ENCODE data around the gene FNBP1L. TPM values are rescaled to one million over a fixed set of nuclear protein-coding genes. Genes with fewer than 3 reads are reported as not detected.

Gene FNBP1L
- total and polyA plus RNA-seq, 2 donors from 2014 or later: 32.7 to 57.3 TPM

- intact Hi-C loops (cut with DNase I): no loop called here
- FAIRE-seq: no peak
These were observed 146.1 kb downstream of the FNBP1L start for GRCh38 chr1:93593854-93594602.

GRCh38 chr1:93594603-93594880 lies 146.6 kb downstream of the FNBP1L start:
- intact Hi-C loops (cut with DNase I): no loop called here
- peak overlapping the region; percentile 97 to 99 for H3K27ac ChIP-seq (ENCODE audit: low read depth in 2 of 2, low read length in 2 of 2)

More at GRCh38 chr1:93593854-93594602, 146.1 kb downstream of the FNBP1L start:
- no peak for TF ChIP-seq CTCF (IDR thresholded peaks at IDR 0.05; ENCODE audit: borderline replicate concordance, extremely low read depth, insufficient read depth)
- no peak for DNase-seq
- peak overlapping the region in 1 of 3 donors; percentile 4 for H3K9ac ChIP-seq (ENCODE audit: low read length in 3 of 3)
- no peaks in the 10 kb centered on the region for H3K27me3 ChIP-seq (ENCODE audit: control insufficient read depth, insufficient read depth, low read length)
- H3K36me3 ChIP-seq (ENCODE audit: control insufficient read depth in 2 of 3, insufficient read depth in 3 of 3, low read length in 3 of 3): peaks cover 0 to 2% (median under 1%) of the 10 kb centered on the region in 3 donors
- peak overlapping the region; percentile 97 to 99 for H3K27ac ChIP-seq (ENCODE audit: low read depth in 2 of 2, low read length in 2 of 2)
- peaks cover 10 to 73% (median 55%) of the 10 kb centered on the region in 3 donors for H3K4me1 ChIP-seq (ENCODE audit: control insufficient read depth in 2 of 3, insufficient read depth in 2 of 3, low read depth in 1 of 3, low read length in 3 of 3)
- peak overlapping the region in 1 of 3 donors; percentile 4 for H3K4me3 ChIP-seq (ENCODE audit: low read length in 3 of 3)
- no peaks in the 10 kb centered on the region for H3K9me3 ChIP-seq (ENCODE audit: control insufficient read depth in 2 of 3, insufficient read depth in 1 of 3, low read length in 3 of 3)

GRCh38 chr1:93595266-93595665 lies 147.3 kb downstream of the FNBP1L start:
- H3K9ac ChIP-seq (ENCODE audit: low read length in 3 of 3): peak overlapping the region in 1 of 3 donors; percentile 4
- H3K36me3 ChIP-seq (ENCODE audit: control insufficient read depth in 2 of 3, insufficient read depth in 3 of 3, low read length in 3 of 3): peaks cover 0 to 2% (median 0%) of the 10 kb centered on the region in 3 donors
- no peak overlapping the region for H3K4me3 ChIP-seq (ENCODE audit: low read length in 3 of 3)
- no peaks in the 10 kb centered on the region for H3K9me3 ChIP-seq (ENCODE audit: control insufficient read depth in 2 of 3, insufficient read depth in 1 of 3, low read length in 3 of 3)
- intact Hi-C loops (cut with DNase I): no loop called here
- FAIRE-seq: no peak
- H3K4me1 ChIP-seq (ENCODE audit: control insufficient read depth in 2 of 3, insufficient read depth in 2 of 3, low read depth in 1 of 3, low read length in 3 of 3): peaks cover 10 to 85% (median 63%) of the 10 kb centered on the region in 3 donors
- H3K27me3 ChIP-seq (ENCODE audit: control insufficient read depth, insufficient read depth, low read length): no peaks in the 10 kb centered on the region
- no peak for DNase-seq
- peak overlapping the region; percentile 39 to 99 for H3K27ac ChIP-seq (ENCODE audit: low read depth in 2 of 2, low read length in 2 of 2)
- no peak for TF ChIP-seq CTCF (IDR thresholded peaks at IDR 0.05; ENCODE audit: borderline replicate concordance, extremely low read depth, insufficient read depth)

More at GRCh38 chr1:93594603-93594880, 146.6 kb downstream of the FNBP1L start:
- Histone ChIP-seq H3K4me1 (ENCODE audit: control insufficient read depth in 2 of 3, insufficient read depth in 2 of 3, low read depth in 1 of 3, low read length in 3 of 3) (peaks cover 10 to 78% (median 58%) of the 10 kb centered on the region in 3 donors), H3K27me3 (ENCODE audit: control insufficient read depth, insufficient read depth, low read length) (no peaks in the 10 kb centered on the region), H3K9ac (ENCODE audit: low read length in 3 of 3) (peak overlapping the region in 1 of 3 donors; percentile 4), H3K9me3 (ENCODE audit: control insufficient read depth in 2 of 3, insufficient read depth in 1 of 3, low read length in 3 of 3) (no peaks in the 10 kb centered on the region), H3K36me3 (ENCODE audit: control insufficient read depth in 2 of 3, insufficient read depth in 3 of 3, low read length in 3 of 3) (peaks cover 0 to 2% (median 0%) of the 10 kb centered on the region in 3 donors), H3K4me3 (ENCODE audit: low read length in 3 of 3) (peak overlapping the region in 1 of 3 donors; percentile 4)
- no peak for TF ChIP-seq CTCF (IDR thresholded peaks at IDR 0.05; ENCODE audit: borderline replicate concordance, extremely low read depth, insufficient read depth)
- FAIRE-seq (no peak), DNase-seq (no peak)

Data from kidney (tissue), 14 donors.